A673 (cell line): ENCODE data around the gene MKNK1.

Experiments
- CTCF ChIP-seq: fragments of 300-800, 200-600 bp; sonication (generic); conservative IDR thresholded peaks from 2 replicates; pipeline ENCODE4 v1.5.1; 2017; ENCODE audit warnings: low read depth, mild to moderate bottlenecking, antibody characterized with exemption, low read length, moderate library complexity, mixed read lengths
- EZH2 ChIP-seq: fragments of 200-600 bp; sonication (generic); IDR thresholded peaks from 2 replicates; pipeline ENCODE4 v1.6.1; 2017; ENCODE audit warnings: borderline replicate concordance, low read depth, mild to moderate bottlenecking, mixed read lengths, antibody characterized with exemption, low read length; ENCODE audit not compliant: poor library complexity, severe bottlenecking

GRCh38 chr1:46649764-46650163 is 45.7 kb upstream of the MKNK1 start:
- TF ChIP-seq CTCF: no peak
- TF ChIP-seq EZH2: no peak
